ENCODE data around the gene GPLD1.
A peak's percentile ranks its signal among the peaks of the same experiment; 100 is the strongest.

GPLD1 gene

GRCh38 chr6:24381476-24382219, 107.7 kb downstream of the GPLD1 start:
- Histone ChIP-seq H3K27ac (ENCODE audit: low read length, poor library complexity, severe bottlenecking) (peak overlapping the region; percentile 93), H3K14ac (ENCODE audit: low read length in 2 of 2) (no peak overlapping the region), H3K27me3 (ENCODE audit: control insufficient read depth in 1 of 2, insufficient read depth in 1 of 2, low read length in 2 of 2) (no peaks in the 10 kb centered on the region), H3K4me1 (ENCODE audit: control insufficient read depth, insufficient read depth, low read depth, low read length) (peaks cover 5% of the 10 kb centered on the region), H3K18ac (ENCODE audit: low read depth in 1 of 2, low read length in 2 of 2) (no peak overlapping the region), H2BK12ac (ENCODE audit: low read length in 2 of 2) (no peak overlapping the region), H3K9ac (ENCODE audit: low read length) (no peak overlapping the region), H2AFZ (ENCODE audit: low read depth, low read length) (no peak overlapping the region), H2BK120ac (ENCODE audit: low read depth, low read length) (no peak overlapping the region), H2BK5ac (ENCODE audit: low read depth, low read length, poor library complexity, severe bottlenecking) (peak overlapping the region; percentile 69), H3K36me3 (ENCODE audit: control insufficient read depth in 1 of 2, insufficient read depth in 2 of 2, low read depth in 1 of 2, low read length in 2 of 2) (no peaks in the 10 kb centered on the region), H3K4ac (ENCODE audit: low read depth in 1 of 2, low read length in 2 of 2) (no peak overlapping the region), H4K8ac (ENCODE audit: low read length) (no peak overlapping the region), H4K91ac (ENCODE audit: low read length) (no peak overlapping the region), H3K9me3 (ENCODE audit: control insufficient read depth, low read length) (no peaks in the 10 kb centered on the region), H3K23ac (ENCODE audit: low read length in 2 of 2) (no peak overlapping the region), H2BK15ac (ENCODE audit: low read depth, poor library complexity, severe bottlenecking) (no peak overlapping the region), H3K4me2 (ENCODE audit: low read length, poor library complexity, severe bottlenecking) (no peak overlapping the region), H2AK5ac (ENCODE audit: low read length, severe bottlenecking) (peak overlapping the region; percentile 66), H3K4me3 (ENCODE audit: insufficient read depth in 1 of 2, low read depth in 1 of 2, low read length in 2 of 2) (no peak overlapping the region), H3K79me1 (replicated peaks; ENCODE audit: low read length, poor library complexity, severe bottlenecking) (peaks cover 3% of the 10 kb centered on the region)
- 88% methylated on average over 3 of the region's 4 CpGs for WGBS
- DNase-seq = no peak

DNA sequence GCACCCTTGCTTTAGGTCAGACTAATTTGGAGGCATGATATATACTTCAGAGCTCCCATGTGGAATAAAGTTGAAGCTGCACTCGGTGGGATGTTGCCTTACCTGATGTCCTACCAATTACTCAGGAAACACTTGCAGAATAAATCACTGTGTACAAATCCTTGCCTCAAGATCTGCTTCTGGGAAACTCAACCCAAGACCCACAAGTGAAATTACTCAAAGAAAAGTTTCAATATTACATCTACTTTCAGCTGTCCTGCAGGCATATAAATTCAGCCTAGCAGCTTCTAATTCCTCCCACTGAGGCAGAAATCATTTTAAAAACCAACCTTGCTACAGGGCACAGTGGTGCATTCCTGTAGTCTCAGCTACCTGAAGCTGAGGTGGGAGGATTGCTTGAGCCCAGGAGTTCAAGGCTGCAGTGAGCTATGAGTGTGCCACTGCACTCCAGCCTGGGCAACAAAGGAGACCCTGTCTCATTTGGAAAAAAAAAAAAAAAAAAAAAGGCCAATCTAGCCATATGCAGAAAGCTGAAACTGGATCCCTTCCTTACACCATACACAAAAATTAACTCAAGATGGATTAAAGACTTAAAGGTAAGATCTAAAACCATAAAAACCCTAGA, 110.8 kb downstream of the GPLD1 start:
- Histone ChIP-seq H3K9ac (ENCODE audit: low read length) (no peak overlapping the region), H3K36me3 (ENCODE audit: control insufficient read depth in 1 of 2, insufficient read depth in 2 of 2, low read depth in 1 of 2, low read length in 2 of 2) (no peaks in the 10 kb centered on the region), H3K4me2 (ENCODE audit: low read length, poor library complexity, severe bottlenecking) (no peak overlapping the region), H3K23ac (ENCODE audit: low read length in 2 of 2) (no peak overlapping the region), H2BK12ac (ENCODE audit: low read length in 2 of 2) (no peak overlapping the region), H3K27me3 (ENCODE audit: control insufficient read depth in 1 of 2, insufficient read depth in 1 of 2, low read length in 2 of 2) (peaks cover 0 to 4% of the 10 kb centered on the region in 2 experiments), H4K91ac (ENCODE audit: low read length) (no peak overlapping the region), H2AK5ac (ENCODE audit: low read length, severe bottlenecking) (peak overlapping the region; percentile 47), H4K8ac (ENCODE audit: low read length) (no peak overlapping the region), H2BK15ac (ENCODE audit: low read depth, poor library complexity, severe bottlenecking) (no peak overlapping the region), H3K79me1 (replicated peaks; ENCODE audit: low read length, poor library complexity, severe bottlenecking) (peaks cover 3% of the 10 kb centered on the region), H2BK5ac (ENCODE audit: low read depth, low read length, poor library complexity, severe bottlenecking) (no peak overlapping the region), H2BK120ac (ENCODE audit: low read depth, low read length) (no peak overlapping the region), H2AFZ (ENCODE audit: low read depth, low read length) (no peak overlapping the region), H3K14ac (ENCODE audit: low read length in 2 of 2) (no peak overlapping the region), H3K9me3 (ENCODE audit: control insufficient read depth, low read length) (no peaks in the 10 kb centered on the region), H3K4ac (ENCODE audit: low read depth in 1 of 2, low read length in 2 of 2) (no peak overlapping the region), H3K18ac (ENCODE audit: low read depth in 1 of 2, low read length in 2 of 2) (no peak overlapping the region), H3K4me1 (ENCODE audit: control insufficient read depth, insufficient read depth, low read depth, low read length) (peaks cover 3% of the 10 kb centered on the region), H3K4me3 (ENCODE audit: insufficient read depth in 1 of 2, low read depth in 1 of 2, low read length in 2 of 2) (no peak overlapping the region), H3K27ac (ENCODE audit: low read length, poor library complexity, severe bottlenecking) (no peak overlapping the region)
- no peak for DNase-seq
- 97% methylated on average over 1 of the region's 1 CpG for WGBS

Measured in mesenchymal stem cell (in vitro differentiated cells and primary cell).